ES-I3 (cell line): ENCODE measurements around the gene TNRC18.

Source experiments
- H3K36me3 ChIP-seq: 2 replicates; pipeline ENCODE4 v1.6.1; 2013; ENCODE audit warnings: mild to moderate bottlenecking, low read length, control low read depth, moderate library complexity; ENCODE audit not compliant: insufficient read depth
- H3K4me1 ChIP-seq: 2 replicates; pipeline ENCODE4 v1.6.1; 2013; ENCODE audit warnings: mild to moderate bottlenecking, control low read depth, low read length; ENCODE audit not compliant: insufficient read depth
- H3K9ac ChIP-seq: 2 replicates; pipeline ENCODE4 v1.6.1; 2013; ENCODE audit warnings: low read depth, mild to moderate bottlenecking, low read length, moderate library complexity
- H3K9me3 ChIP-seq: 2 replicates; pipeline ENCODE4 v1.6.1; 2013; ENCODE audit warnings: mild to moderate bottlenecking, low read length, moderate library complexity; ENCODE audit not compliant: control insufficient read depth, insufficient read depth

The TNRC18 gene

GRCh38 chr7:5417106-5418071, 6.2 kb downstream of the TNRC18 start:
- H3K36me3 ChIP-seq = no peaks in the 10 kb centered on the region
- no peak overlapping the region for H3K9ac ChIP-seq
- peaks cover 18% of the 10 kb centered on the region for H3K4me1 ChIP-seq
- H3K9me3 ChIP-seq = no peaks in the 10 kb centered on the region

DNA sequence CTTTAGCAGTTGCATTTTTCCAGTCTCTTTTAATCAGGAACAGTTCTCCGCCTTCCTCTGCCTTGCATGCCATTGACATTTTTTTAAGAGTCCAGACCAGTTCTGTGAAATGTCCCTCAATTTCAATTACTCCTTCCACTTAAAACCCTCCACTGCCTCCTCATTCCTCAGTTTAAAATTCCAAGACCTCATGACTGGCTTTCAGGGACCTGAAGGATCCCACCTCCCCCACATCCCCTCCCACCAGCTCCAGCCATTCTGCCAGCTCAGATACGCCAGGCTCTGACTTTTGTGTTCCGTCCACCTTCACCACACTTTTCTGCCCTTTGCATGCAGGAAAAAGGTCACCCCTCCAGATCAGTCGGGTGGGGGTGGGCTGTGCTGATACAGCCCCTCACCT, 8.7 kb downstream of the TNRC18 start:
- H3K4me1 ChIP-seq = peaks cover 18% of the 10 kb centered on the region
- H3K9ac ChIP-seq = no peak overlapping the region
- H3K9me3 ChIP-seq = peaks cover 7% of the 10 kb centered on the region; the same call in 1 of the 2 replicates
- H3K36me3 ChIP-seq = no peaks in the 10 kb centered on the region

- H3K9me3 ChIP-seq = peaks cover 7% of the 10 kb centered on the region; the same call in 1 of the 2 replicates
- H3K9ac ChIP-seq = no peak overlapping the region
- no peaks in the 10 kb centered on the region for H3K36me3 ChIP-seq
- peaks cover 25% of the 10 kb centered on the region for H3K4me1 ChIP-seq
Observed at GRCh38 chr7:5413449-5413786, 10.2 kb downstream of the TNRC18 start.

DNA sequence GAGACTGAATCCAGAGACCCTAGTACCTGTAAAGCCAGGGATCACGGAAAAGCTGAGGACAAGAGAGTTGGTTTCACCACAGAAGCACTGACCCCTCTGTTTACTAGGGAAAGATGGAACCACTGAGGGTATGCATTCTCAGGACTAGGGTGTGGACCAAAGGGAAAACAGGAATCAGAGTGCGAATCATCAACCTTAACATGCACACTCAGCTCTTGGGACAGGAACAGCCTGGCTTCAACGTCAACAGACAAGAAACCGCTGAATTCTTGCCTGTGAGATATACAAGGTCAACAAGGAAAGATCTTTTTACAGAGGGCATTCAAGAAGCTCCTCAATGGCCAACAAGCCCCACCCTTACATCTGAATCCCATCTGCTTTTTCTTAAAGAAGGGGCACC, 14.9 kb downstream of the TNRC18 start:
- Histone ChIP-seq H3K36me3 (no peaks in the 10 kb centered on the region), H3K9me3 (peaks cover 7% of the 10 kb centered on the region; the same call in 1 of the 2 replicates), H3K9ac (no peak overlapping the region), H3K4me1 (peaks cover 12% of the 10 kb centered on the region)

GRCh38 chr7:5406957-5407945, 16.4 kb downstream of the TNRC18 start:
- Histone ChIP-seq H3K4me1 (peaks cover 7% of the 10 kb centered on the region), H3K36me3 (no peaks in the 10 kb centered on the region), H3K9me3 (peaks cover 7% of the 10 kb centered on the region; the same call in 1 of the 2 replicates), H3K9ac (peak overlapping the region; percentile 35; the same call in 1 of the 2 replicates)

DNA sequence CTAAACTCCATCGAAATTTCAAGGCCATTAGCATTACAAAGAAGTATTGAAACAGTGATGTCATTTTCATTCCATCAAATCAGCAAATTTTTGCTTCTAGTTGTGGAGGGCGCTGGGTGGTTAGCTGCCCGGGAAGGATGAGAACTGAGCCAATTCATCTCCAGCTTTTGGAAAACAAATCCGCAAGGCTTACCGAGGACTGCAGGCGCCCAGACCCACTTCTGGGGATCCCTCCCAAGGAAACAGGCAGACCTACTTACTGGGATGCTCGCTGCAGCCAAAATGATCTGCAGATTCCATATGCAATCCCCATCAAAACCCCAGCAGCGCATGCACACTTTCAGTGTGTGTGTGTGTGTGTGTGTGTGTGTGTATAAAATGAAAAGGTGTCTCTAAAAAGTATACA, 19.2 kb downstream of the TNRC18 start:
- no peaks in the 10 kb centered on the region for H3K9me3 ChIP-seq
- peaks cover 7% of the 10 kb centered on the region for H3K4me1 ChIP-seq
- no peaks in the 10 kb centered on the region for H3K36me3 ChIP-seq
- no peak overlapping the region for H3K9ac ChIP-seq

- Histone ChIP-seq H3K4me1 (peaks cover 1% of the 10 kb centered on the region), H3K36me3 (no peaks in the 10 kb centered on the region), H3K9ac (no peak overlapping the region), H3K9me3 (no peaks in the 10 kb centered on the region)
Observed at GRCh38 chr7:5403442-5403841, 20.2 kb downstream of the TNRC18 start.

DNA sequence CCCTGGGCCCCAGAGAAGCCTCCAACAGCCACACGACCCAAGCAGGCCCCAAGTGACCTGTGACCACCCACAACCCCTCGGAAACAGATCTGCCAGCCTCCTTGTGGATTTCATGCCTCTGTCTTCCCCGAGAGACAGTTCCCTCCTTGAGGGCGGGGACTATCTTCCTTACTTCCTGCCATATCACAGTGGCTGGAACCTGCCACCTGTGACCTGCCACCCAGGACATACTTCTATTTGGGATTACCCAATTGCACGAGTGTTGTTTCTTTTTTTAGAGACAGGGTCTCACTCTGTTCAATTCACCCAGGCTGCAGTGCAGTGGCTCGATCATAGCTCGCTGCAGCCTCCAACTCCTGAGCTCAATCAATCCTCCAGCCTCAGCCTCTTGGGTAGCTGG, 25.9 kb downstream of the TNRC18 start:
- Histone ChIP-seq H3K9me3 (no peaks in the 10 kb centered on the region), H3K36me3 (no peaks in the 10 kb centered on the region), H3K9ac (no peak overlapping the region), H3K4me1 (peaks cover 3% of the 10 kb centered on the region; the same call in 1 of the 2 replicates)

DNA sequence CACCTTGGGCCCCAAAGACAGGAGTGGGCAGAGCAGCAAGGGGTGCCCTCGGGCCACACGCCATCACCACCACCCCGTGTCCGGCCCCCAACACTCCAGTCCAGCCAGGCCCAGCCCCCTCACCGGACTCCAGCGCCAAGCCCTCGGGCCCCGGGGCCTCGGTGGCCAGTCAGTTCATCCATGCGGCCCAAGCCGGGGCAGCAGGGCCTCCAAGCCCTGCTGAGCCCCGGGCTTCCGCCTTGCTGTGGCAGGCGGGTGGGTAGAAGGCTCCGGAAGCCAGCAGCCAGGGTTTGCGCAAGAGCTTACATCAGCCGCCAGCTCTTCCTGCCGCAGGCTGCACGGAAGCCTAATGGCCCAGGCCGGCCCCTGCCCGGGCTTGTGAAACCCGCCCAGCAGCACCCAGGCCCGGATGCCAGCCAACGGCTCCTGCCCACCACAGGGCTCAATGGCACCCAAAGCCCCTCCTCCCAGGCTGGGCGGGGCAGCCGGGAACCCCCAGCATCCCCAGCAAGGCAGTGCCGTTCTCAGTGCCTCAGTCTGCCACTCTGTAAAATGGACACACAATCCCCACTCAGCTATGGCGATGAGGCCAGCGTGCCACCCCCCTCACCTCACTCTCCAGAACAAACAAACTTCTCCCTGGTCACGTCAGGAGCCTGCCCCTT, 26.5 kb downstream of the TNRC18 start:
- H3K36me3 ChIP-seq = no peaks in the 10 kb centered on the region
- peaks cover 3% of the 10 kb centered on the region; the same call in 1 of the 2 replicates for H3K4me1 ChIP-seq
- no peak overlapping the region for H3K9ac ChIP-seq
- H3K9me3 ChIP-seq = no peaks in the 10 kb centered on the region

DNA sequence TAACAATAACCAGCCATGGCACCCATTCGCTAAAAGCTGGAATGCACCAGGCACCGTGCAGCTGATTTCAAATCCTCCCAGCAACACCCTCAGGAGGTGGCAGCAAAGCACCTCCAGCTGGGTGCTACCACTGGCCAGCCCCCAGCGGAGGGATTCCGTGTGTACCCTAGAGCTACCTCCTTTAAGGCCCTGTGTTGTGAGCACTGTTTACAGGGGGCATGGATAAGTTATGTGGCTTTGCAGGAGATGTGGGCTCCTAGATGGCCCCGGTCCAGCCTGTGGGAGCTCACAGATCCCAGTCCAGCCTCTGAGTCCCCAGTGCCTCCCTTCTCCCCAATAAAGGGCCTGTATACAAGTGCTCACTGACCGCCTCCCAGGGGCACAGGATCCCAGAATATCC, 27.1 kb downstream of the TNRC18 start:
- Histone ChIP-seq H3K36me3 (no peaks in the 10 kb centered on the region), H3K9ac (no peak overlapping the region), H3K4me1 (peaks cover 3% of the 10 kb centered on the region; the same call in 1 of the 2 replicates), H3K9me3 (no peaks in the 10 kb centered on the region)

DNA sequence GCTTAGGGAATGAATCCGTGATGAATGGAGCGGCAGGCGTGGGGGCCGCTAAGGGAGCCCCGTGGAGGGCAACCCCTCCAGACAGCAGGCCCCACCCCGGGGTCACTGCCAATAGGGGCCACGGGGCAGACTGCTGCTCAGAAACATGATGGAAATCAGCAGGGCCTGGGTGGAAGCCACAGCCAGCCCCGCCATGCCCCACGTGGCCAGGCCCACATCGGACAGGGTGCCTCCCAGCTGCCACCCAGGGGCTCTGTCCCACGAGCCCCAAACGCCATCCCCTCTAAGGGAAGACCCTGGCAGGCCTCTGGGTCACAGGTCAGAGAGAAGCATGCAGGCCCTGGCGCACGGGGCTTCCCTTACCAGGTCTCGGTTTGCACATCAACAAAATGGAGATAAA, 28.4 kb downstream of the TNRC18 start:
- Histone ChIP-seq H3K4me1 (peaks cover 3% of the 10 kb centered on the region; the same call in 1 of the 2 replicates), H3K9me3 (no peaks in the 10 kb centered on the region), H3K9ac (no peak overlapping the region), H3K36me3 (no peaks in the 10 kb centered on the region)

DNA sequence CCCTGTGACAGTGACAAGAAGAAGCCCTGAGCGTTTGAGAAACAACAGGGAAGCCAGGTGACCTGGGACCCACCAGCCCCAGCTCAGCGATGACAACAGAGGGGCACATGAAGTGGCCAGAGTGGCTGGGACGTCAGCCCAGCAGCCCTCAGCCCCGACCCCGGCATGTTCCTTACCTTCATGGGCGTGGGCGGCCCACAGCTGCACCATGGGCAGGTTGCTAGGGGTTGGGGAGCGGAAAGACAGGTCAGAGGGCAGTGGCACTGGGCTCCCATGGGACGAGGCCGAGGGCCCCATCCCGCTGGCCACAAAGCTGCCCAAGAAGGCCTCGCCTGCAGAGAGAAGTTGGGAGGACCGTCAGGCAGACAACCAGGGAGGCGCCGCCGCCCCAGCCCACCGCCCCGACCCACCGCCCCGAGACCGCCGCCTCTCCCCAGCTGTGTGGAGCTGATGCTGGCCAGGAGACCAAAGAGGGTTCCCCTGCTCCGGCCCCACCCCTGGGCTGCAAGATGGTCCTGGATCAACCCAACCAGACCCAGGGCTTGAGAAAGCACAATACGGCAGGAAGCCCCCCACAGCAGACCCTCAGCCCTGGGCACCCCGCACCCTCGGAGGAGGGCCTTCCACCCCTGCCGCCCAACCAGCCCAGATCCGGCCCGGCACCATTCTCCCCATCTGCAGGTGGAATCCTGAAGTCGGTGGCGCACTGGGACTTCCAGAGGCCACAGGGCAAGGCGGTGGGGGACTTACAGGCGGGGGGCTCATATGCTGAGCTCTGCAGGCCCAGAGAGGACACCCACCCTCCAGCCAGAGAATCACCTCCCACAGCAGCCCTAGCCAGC, 29.1 kb downstream of the TNRC18 start:
- no peaks in the 10 kb centered on the region for H3K9me3 ChIP-seq
- peaks cover 3% of the 10 kb centered on the region; the same call in 1 of the 2 replicates for H3K4me1 ChIP-seq
- H3K36me3 ChIP-seq = no peaks in the 10 kb centered on the region
- no peak overlapping the region for H3K9ac ChIP-seq

DNA sequence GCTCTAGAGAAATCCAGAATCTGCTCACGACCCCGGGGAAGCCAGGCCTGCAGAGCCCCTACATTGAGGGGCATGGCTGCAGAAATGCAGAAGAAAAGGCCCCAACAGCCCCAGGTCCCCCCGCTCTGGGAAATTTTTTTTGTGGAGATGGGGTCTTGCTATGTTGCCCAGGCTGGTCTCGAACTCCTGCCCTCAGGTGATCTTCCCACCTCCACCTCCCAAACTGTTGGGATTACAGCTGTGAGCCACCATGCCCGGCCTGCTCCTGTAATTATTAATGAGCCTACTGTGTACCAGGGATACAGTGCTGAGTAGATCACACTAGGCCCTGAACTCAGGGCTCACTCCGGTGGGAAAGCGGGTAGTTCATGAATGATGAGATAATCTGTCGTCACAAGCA, 29.9 kb downstream of the TNRC18 start:
- Histone ChIP-seq H3K4me1 (peaks cover 3% of the 10 kb centered on the region; the same call in 1 of the 2 replicates), H3K36me3 (no peaks in the 10 kb centered on the region), H3K9me3 (no peaks in the 10 kb centered on the region), H3K9ac (no peak overlapping the region)
